Bone marrow (tissue), 2 donors: ENCODE measurements around the gene UPK3A.
"Not testable (repeated sequence)": the region's sequence is repeated elsewhere in the genome, so short reads cannot be mapped to it uniquely, and the experiment has no call there.

Source experiments
- DNase-seq, 2 donors: peaks; one replicate each; lab custom pipeline; 2025; lab: John Stamatoyannopoulos, UW

Gene UPK3A

DNA sequence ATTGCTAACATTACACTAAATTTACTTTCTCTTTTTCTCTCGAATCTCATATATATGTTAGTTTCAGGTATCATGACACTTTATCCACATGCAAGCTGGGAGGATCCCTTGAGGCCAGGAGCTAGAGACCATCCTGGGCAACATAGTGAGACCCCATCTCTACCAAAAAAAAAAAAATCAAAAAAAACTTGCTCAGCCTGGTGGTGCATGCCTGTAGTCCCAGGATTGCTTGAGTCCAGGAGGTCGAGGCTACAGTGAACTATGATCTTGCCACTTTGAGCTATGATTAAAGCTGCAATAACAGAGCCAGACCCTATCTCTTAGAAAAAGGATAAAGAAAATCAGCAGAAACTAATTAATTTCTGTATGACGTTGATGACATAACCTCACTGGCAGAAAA, 3.7 kb upstream of the UPK3A start:
- no peak for DNase-seq

DNA sequence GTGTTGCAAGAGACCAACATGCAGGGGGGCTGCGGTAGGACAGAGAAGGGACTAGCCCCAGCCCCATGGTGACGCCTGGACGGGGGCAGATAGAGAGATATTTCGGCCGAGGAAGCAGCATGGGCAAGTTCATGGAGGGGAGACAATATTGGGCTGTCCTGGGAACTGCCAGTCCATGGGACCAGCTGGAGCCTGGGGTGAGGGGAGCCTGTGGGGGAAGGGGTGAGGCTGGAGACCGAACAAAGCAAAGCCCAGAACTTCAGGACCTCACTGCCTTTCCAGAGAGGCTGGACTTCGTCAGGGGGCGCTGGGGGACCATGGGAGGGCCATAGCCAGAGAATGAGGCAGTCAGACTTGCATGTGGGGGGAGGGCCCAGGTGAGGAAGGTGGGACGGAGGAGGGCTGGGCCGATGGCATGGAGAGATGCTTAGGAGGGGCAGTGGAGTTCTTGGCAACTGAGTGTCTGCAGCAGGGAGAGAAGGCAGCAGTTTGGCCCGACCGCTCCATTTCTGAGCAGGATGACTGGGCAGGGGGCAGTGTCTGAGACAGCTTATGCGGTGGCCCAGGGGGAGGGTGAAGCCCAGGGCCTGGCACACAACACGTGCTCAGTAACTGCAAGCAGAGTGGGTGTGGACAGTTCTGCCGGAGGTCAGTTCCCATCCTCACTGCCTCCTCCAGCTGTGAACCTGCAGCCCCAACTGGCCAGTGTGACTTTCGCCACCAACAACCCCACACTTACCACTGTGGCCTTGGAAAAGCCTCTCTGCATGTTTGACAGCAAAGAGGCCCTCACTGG, 712 bp downstream of the UPK3A start:
- no peak for DNase-seq

DNA sequence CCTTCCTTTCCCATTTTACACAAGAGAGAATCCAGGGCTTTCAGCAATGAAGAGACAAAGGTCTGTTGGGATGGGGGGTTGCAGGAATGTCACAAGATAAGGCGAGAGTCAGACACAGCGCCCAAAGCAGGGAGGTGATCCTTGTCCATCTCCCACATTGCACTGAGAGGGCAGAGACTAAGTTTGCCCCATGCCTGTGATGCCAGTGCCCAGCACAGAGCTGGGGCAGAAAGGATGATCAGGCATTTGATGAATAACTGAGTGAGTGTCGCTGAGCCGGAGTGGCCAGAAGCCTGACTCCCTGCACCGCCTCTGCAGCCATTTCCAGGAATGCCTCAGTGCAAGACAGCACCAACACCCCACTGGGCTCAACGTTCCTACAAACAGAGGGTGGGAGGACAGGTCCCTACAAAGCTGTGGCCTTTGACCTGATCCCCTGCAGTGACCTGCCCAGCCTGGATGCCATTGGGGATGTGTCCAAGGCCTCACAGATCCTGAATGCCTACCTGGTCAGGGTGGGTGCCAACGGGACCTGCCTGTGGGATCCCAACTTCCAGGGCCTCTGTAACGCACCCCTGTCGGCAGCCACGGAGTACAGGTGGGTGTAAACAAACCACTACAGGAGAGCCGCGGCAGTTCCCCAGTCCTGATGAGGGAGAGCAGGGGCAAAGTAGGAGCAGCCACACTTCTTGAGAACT, 2.3 kb downstream of the UPK3A start:
- no peak for DNase-seq

DNA sequence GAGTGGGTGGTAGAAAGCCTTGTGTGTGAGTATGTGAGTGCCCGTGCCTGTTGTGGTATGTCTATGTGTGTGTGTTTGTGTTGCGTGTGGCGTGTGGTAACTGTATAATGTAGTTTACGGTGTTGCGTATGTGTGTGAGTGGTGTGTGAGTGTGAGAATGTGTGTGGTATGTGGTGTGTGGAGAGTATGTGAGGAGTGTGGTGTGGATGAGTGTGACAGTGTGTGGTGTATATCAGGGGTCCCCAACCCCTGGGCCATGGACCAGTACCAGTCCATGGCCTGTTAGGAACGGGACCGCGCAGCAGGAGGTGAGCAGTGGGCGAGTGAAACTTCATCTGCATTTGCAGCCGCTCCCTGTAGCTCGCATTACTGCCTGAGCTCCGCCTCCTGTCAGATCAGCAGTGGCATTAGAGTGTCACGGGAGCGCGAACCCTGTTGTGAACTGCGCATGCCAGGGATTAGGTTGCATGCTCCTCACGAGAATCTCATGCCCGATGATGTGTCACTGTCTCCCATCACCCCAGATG, 5.7 kb downstream of the UPK3A start:
- no peak for DNase-seq

DNA sequence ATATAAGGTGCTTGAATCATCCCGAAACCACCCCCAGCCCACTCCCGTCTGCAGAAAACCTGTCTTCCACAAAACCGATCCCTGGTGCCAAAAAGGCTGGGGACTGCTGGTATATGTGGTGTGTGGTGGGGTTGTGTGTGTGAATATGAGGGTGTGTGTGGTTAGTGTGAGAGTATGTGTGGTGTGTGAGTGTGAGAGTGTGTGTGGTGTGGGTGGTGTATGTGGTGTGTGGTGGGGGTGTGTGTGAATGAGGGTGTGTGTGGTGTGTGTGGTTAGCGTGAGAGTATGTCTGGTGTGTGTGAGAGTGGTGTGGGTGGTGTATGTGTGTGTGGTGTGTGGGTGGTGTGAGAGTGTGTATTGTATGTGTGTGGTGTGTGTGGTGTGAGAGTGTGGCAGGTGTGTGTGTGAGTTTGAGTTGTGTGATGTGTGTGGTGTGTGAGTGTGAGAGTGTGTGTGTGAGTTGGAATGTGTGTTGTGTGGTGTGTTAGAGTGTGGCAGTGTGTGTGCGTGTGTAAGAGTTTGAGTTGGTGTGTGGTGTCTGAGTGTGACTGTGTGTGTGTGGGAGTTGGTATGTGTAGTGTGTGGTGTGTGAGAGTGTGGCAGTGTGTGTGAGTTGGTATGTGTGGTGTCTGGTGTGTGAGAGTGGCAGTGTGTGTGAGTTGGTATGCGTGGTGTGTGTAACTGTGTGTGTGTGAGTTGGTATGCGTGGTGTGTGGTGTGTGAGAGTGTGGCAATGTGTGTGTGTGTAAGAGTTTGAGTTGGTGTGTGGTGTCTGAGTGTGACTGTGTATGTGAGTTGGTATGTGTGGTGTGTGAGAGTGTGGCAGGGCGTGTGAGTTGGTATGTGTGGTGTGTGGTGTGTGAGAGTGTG, 6.5 kb downstream of the UPK3A start:
- DNase-seq = no peak

DNA sequence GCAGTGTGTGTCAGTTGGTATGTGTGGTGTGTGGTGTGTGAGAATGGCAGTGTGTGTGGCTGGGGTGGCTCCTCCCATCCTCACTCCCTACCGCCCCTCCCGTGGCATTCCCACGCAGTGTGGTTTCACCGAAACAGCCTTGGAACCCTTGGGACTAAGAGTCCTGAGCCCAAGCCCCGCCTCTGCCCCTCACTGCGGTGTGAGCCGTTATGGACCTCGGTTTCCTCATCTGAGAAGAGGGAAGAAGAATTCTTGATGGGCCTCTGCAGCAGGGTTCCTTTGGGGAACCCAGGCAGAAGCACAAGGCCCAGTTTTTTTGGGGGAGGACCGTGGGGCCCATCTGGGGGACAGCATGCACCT, 7.2 kb downstream of the UPK3A start:
- no peak for DNase-seq

DNA sequence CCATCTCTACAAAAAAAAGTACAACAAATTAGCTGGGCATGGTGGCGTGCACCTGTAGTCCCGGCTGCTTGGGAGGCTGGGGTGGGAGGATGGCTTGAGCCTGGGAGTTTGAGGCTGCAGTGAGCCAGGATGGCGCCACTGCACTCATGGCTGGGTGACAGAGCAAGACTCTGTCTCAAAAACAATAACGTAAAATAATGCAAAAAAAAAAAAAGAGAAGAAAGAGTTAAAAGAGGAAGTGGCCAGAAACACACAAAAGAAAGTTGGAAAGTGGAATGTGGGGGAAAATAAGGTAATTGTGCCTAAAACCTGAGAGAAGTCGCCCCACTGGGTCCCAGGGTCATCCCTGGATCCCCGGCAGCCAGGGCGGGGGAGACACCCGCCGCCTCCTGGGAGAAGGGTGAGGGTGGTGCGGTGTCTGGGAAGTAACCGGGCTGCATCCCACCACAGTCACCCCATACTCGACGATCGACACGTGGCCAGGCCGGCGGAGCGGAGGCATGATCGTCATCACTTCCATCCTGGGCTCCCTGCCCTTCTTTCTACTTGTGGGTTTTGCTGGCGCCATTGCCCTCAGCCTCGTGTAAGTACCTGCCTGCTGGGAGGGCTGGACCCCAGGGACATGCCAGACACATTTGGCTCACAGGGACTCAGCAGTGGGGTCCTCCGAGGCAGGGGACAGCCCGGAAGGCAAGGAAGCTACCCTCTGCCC, 8.1 kb downstream of the UPK3A start:
- no peak for DNase-seq

DNA sequence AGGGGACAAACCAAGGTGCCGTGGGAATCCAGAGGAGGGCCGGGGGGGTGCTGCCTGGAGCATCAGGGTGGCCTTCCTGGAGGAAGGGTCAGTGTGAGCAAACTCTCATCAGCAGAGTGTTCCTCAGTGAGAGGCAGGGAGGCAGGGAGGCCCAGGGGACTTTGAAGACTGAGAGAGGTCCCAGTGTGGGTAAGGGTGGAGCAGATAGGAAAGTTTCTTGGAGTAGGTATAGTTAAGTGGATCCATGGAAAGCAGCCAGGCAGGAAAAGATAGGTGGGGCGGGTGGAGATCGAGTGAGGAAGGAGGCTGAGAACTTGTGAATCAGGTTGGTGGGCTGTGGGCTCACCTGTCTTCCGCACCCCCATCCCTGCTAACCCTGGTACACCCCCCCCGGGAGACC, 9.3 kb downstream of the UPK3A start:
- no peak for DNase-seq

DNA sequence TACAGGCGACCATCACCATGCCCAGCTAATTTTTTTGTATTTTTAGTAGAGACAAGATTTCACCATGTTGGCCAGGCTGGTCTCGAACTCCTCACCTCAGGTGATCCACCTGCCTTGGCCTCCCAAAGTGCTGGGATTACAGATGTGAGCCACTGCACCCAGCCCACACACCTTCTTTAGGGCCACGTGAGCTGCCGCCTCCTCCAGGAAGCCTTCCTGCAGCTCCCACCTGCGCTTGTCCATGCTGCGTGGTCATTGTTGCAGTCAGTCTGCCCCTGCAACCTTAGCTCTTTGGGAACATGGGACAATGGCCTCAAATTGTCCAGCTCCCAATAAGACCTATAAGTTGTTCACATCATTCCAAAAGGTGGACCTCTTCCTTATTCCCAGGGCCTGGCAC, 10.3 kb downstream of the UPK3A start:
- not testable (repeated sequence) for DNase-seq

DNA sequence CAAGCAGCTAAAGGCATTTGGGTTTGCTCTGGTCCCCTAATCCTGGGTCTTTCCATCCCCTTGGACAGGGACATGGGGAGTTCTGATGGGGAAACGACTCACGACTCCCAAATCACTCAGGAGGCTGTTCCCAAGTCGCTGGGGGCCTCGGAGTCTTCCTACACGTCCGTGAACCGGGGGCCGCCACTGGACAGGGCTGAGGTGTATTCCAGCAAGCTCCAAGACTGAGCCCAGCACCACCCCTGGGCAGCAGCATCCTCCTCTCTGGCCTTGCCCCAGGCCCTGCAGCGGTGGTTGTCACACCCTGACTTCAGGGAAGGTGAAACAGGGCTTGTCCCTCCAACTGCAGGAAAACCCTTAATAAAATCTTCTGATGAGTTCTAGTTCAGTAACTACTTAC, 10.7 kb downstream of the UPK3A start:
- no peak for DNase-seq

DNA sequence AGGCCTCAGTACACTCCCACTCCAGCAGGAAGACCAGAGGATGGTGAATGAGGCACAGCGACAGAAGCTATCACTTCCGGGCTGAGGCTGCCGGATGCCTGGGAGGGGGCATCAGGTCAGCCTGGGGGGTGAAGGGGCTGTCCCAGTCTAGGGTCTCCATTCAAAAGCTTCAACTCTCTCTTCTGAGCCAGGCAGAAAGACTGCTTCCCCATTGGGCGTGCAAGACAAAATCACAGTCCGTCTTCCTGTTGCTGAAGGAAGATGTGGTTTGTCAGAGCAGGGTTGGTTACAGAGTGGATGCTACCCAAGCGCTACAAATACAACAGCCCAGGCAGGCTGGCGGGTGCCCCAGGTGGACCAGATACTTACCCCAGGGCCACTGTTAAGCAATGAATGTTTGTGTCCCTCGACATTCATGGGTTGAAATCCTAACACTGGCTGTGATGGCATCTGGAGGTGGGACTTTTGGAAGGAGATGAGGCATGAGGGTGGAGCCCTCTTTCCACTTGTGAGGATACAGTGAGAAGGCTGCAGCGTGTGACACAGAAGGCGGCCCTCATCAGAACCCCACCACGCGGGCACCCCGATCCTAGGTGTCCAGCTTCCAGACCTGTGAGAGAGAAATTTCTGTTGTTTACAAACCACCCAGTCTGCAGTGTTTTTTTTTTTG, 12.0 kb downstream of the UPK3A start:
- DNase-seq = no peak

DNA sequence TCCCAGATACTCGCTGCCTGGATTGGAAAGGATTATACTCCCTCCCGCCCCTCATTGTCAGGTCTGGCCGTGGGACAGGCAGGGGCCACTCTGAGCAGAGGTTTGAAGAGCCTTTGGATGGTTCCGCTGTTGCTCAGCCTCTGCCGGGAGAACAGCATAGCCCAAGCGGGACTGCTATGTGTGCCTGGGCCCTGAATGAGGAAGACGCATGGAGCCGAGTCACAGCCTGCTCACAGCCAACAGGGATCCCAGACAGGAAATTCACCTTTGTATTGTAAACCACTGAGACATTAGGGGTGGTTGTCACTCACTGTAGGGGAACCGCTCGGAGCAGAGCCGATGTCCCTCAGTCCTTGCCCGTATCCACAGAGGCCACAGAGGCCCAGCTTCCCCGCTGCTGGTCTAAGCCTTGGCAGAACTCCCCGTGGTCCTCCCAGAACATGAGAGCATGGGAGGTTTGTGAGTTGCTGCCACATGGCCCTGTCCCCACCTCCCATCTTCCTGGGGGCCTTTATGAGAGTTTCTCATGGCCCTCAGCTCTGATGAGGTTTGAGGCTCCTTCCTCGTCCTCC, 14.3 kb downstream of the UPK3A start:
- DNase-seq = no peak

DNA sequence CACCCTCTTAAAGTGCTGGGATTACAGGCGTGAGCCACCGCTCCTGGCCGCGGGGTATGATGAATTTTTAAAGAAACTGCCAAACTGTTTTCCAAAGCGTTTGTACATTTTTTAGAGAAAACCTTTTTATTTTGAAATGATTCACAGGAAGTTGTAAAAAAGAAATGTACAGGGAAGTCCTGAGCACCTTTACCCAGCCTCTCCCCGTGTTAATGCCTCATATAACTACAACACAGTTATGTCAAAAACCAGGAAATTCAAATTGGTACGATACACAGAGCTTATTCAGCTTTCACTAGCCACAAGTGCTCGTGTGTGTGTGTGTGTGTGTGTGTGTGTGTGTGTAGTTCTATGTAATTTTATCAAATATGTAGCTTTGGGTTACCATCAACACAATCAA, 18.0 kb downstream of the UPK3A start:
- no peak for DNase-seq

DNA sequence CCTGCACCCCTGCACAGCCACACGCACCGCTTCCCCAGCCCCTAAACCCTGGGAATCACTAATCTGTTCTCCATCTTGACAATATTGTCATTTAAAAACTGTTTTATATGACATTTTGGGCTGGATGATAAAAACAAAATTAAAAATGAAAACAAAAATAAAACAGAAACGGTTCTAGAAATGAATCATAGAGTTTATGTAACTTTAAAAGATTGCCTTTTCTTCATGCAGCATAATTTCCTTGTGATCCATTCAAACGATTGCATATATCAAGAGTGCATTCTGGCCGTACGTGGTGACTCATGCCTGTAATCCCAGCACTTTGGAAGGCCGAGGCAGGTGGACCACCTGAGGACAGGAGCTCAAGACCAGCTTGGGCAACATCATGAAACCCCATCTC, 18.4 kb downstream of the UPK3A start:
- DNase-seq = no peak

DNA sequence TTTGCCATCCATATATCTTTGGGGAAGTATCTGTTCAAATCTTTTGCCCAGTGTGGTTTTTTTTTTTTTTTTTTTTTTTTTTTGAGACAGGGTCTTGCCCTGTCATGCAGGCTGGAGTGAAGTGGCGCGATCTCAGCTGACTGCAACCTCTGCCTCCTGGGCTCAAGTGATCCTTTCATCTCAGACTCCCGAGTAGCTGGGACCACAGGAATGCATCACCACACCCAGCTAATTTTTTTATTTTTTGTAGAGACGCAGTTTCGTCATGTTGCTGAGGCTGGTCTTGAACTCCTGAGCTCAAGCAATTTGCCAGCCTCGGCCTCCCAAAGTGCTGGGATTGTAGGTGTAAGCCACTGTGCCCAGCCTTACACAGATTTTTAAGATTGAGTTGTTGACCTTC, 20.2 kb downstream of the UPK3A start:
- DNase-seq = no peak

DNA sequence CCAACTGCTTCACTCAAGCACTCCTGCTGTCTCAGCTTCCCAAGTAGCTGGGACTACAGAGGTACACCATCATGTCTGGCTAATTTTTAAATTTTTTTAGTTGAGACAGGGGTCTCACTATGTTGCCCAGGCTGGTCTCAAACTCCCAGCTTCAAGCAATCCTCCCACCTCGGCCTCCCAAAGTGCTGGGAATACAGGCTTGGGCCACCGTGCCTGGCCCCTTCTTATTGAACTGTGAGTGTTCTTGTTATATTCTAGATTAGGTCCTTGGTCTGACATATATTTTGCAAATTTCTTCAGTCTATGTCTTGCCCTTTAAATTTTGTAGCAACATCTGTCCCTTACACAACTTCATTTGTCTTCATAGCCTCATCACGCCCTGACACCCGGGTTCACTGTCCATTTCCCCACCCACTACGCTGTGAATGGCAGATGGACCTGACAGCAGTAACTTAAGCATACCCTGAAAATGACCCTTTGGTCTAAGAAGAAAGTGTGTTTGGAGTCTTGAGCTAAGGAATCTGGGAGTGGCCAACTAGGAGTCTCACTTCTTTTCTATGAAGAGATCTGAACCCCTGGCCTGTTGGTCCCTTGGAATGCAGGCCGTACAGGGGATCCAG, 20.8 kb downstream of the UPK3A start:
- no peak for DNase-seq

DNA sequence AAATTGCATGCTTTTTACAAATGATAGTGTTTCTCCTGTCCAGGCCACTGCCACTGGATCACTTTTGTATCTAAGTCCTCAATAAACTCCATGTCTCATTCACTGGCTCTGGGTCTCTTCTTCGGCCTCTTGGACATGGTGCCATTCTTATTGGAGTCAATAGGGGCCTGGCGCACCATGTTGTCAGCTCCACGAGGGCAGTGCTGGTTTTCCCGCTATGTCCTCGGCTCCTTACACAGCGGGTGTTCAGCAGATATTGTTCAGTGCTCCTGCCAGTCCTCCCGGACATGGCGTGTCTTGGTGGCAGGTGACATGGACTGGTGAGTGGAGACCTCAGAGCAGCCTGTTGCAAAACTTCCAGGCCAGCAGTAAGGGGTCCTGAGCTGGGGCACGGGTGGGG, 21.4 kb downstream of the UPK3A start:
- DNase-seq = no peak

DNA sequence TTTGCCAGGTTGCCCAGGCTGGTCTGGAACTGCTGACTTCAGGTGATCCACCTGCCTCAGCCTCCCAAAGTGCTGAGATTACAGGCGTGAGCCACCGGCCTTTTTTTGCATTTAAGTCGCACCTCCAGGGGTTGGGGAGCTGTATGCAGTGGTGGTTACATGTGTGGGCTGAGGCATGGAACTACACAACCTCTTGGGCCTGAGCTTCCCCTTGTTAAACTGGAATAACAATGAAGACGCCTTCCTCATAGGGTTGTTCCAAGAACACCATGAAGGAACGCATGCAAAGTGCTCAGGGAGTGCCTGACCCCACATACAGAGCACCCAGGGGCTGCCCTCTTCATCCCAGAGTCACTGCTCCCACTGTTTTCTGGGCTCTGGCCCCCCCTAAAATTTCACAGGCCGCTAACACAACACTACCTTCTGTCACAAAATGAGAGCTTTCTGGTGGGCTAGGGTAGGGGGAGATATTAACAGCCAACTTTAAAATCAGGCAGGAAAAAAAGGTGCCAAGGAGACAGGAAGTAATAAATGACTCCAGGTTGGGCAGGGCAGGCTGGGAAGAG, 23.7 kb downstream of the UPK3A start:
- no peak for DNase-seq

DNA sequence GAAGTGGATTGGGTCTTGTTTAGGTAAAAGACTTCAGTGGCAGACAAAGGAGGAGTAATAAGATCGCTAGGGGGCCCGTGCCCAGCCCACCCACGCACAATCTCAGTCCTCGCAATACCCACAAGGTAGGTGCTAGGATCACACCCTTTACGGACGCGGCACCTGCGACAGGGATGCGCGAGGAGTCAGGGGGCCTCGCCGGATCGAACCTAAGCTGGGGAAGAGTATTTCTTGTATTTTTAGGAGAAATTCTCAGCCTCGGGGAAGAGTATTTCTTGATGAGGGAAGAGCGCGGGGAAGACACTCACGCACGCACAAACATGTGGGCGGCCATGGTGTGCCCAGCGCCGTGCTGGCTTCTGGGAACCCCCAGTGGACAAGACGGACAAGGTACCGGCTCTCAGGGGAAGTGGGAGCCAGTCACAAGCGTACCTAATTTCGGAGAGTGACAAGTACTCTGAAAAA, 24.2 kb downstream of the UPK3A start:
- no peak for DNase-seq
